Memory B cell (primary cell): ENCODE data around the gene KRTAP10-12.

Source experiments
- ATAC-seq: fragments of 150-1000 bp; cut with Tn5 transposase; 2 replicates; pipeline ENCODE4 v1.10.0; 2021; ENCODE audit warnings: low read depth, mild to moderate bottlenecking, moderate library complexity
- DNase-seq, 2 donors: peaks; one replicate each; pipeline ENCODE4 v3.0.0; 2022; ENCODE audit warnings: low spot score in 2 of 2
- H3K27ac Mint-ChIP-seq: one replicate; pipeline ENCODE4 v1.8.0; 2022; ENCODE audit warnings: mild to moderate bottlenecking, moderate library complexity, mixed read lengths
- H3K27me3 Mint-ChIP-seq: one replicate; pipeline ENCODE4 v1.8.0; 2022; ENCODE audit warnings: mixed read lengths
- H3K36me3 Mint-ChIP-seq: one replicate; pipeline ENCODE4 v1.8.0; 2022; ENCODE audit warnings: mild to moderate bottlenecking, mixed read lengths
- H3K4me1 Mint-ChIP-seq: one replicate; pipeline ENCODE4 v1.8.0; 2022; ENCODE audit warnings: mixed read lengths
- H3K4me3 Mint-ChIP-seq: one replicate; pipeline ENCODE4 v1.8.0; 2022; ENCODE audit warnings: mild to moderate bottlenecking, moderate library complexity, mixed read lengths
- H3K9me3 Mint-ChIP-seq: one replicate; pipeline ENCODE4 v1.8.0; 2022; ENCODE audit warnings: mixed read lengths

KRTAP10-12 gene

DNA sequence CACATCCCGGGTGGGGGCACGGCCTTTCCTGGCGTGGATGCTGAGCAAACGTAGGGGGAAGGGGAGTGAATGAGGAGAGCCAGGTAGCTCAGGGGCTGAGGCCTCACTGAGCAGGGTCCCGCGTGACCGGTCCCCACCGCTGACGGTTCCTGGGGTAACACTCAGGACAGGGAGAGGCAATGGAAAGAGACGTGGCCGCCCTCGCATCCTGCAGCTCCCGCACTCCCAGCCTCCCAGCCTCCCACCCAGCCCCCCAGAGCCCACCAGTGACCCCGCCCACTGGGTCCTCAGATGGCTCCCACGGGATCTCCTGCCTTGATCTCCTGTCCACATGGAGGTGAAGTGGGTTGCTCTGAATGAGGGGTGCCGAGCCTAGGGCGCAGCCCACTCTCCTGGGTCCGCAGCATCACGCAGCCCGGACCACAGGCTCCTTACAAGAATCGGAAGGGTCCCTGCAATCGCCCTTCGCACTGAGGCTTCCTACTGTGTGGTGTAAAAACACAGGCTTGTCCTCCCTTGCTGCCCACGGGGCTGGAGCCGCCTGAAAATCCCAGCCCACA lies 12.0 kb downstream of the KRTAP10-12 start:
- DNase-seq, result no peak
- H3K36me3 Mint-ChIP-seq, result no peaks in the 10 kb centered on the region
- H3K4me3 Mint-ChIP-seq, result no peak overlapping the region
- H3K27me3 Mint-ChIP-seq, result peaks cover 32% of the 10 kb centered on the region
- H3K27ac Mint-ChIP-seq, result no peak overlapping the region
- no peak for ATAC-seq
- peaks cover 6% of the 10 kb centered on the region for H3K9me3 Mint-ChIP-seq
- H3K4me1 Mint-ChIP-seq, result no peaks in the 10 kb centered on the region

DNA sequence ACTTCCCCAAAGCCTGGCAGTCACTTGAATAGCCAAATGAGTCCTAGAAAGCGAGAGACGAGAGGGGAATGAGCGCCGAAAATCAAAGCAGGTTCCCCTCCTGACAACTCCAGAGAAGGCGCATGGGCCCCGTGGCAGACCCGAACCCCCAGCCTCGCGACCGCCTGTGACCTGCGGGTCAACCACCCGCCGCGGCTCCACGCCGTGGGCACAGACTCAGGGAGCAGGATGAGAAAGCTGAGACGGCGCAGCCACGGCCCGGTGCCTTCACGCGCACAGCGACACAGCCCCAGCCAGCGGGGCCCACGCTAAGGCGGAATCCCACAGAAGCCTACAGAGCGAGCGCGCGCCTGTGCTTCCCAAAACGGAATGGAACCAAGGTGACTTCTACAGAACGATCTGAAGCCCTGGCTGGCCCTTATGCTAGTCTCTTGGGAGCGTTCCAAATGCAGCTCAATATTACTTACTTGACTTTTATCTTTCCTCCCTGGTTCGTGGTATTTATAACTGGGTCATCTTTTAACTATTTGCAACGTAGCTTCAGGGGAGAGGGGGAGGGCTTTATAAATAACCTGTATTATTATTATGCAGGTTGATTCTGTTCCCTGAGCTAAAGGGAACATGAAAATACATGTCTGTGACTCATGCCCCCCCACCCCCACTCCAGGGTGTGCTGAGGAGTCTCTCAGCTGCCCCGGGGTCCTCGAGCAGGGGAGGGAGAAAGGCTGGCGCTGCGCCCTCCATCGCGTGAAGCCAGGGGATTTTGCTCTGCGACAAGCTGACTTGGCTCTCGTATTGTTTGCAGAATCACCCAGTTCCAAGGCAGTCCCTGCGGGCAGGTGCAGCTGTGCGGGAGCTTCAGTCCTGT lies 12.7 kb downstream of the KRTAP10-12 start:
- ATAC-seq (no peak), DNase-seq (no peak)
- H3K27me3 Mint-ChIP-seq, result peaks cover 33% of the 10 kb centered on the region
- peaks cover 1% of the 10 kb centered on the region for H3K36me3 Mint-ChIP-seq
- no peak overlapping the region for H3K4me3 Mint-ChIP-seq
- H3K27ac Mint-ChIP-seq, result no peak overlapping the region
- no peaks in the 10 kb centered on the region for H3K4me1 Mint-ChIP-seq
- peaks cover 7% of the 10 kb centered on the region for H3K9me3 Mint-ChIP-seq

DNA sequence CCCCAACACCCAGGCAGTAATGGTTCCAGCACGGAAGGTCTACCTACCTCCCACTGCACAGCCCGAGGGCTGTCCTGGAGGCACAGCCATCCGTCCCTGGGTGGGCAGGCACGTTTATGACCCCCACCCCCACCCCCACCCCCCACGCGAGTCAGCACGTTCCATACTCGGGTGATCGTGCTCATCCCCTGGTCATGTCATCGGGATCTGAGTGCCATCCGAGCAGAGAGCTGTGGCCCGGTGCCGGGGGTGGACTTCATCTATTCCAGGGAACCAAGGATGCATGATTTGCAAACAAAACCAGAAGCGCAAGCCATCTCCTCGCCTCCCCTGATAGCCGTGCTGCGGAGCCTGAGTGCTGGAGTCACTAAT lies 13.3 kb downstream of the KRTAP10-12 start:
- Mint-ChIP-seq H3K27ac (no peak overlapping the region), H3K9me3 (peaks cover 5% of the 10 kb centered on the region), H3K27me3 (peaks cover 31% of the 10 kb centered on the region), H3K4me3 (no peak overlapping the region), H3K4me1 (no peaks in the 10 kb centered on the region), H3K36me3 (peaks cover 1% of the 10 kb centered on the region)
- no peak for DNase-seq
- ATAC-seq, result no peak

DNA sequence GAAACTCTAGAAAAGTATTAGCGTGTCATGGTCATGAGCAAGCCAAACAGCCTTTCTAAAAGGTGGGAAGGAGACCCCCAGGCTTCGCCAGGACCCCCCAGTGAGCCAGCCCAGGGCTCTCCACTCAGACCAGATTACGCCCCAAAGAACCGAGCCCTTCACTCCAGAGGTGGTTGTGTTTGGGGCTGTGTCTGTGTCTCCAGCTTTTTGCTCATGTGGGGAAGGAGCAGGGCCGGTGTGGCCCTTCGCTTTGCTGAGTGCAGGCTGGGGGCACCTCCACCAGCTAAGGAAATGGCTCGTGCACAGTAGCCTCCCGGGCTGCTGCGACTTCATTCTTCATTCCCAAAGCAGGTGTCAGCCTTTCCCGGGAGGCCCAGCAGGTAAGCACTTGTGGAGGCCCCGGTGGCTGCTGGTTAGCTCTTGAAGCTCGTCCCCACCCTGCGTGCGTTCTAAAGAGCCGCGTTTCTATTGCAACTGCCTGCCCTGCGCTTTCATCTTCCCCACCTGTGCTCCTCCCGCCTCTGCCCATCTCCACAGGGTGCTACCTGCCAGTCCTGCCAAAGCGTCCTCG lies 13.9 kb downstream of the KRTAP10-12 start:
- no peak for ATAC-seq
- H3K4me3 Mint-ChIP-seq, result no peak overlapping the region
- peaks cover 3% of the 10 kb centered on the region for H3K9me3 Mint-ChIP-seq
- H3K27ac Mint-ChIP-seq, result no peak overlapping the region
- H3K4me1 Mint-ChIP-seq, result no peaks in the 10 kb centered on the region
- no peak for DNase-seq
- peaks cover 1% of the 10 kb centered on the region for H3K36me3 Mint-ChIP-seq
- peaks cover 28% of the 10 kb centered on the region for H3K27me3 Mint-ChIP-seq

DNA sequence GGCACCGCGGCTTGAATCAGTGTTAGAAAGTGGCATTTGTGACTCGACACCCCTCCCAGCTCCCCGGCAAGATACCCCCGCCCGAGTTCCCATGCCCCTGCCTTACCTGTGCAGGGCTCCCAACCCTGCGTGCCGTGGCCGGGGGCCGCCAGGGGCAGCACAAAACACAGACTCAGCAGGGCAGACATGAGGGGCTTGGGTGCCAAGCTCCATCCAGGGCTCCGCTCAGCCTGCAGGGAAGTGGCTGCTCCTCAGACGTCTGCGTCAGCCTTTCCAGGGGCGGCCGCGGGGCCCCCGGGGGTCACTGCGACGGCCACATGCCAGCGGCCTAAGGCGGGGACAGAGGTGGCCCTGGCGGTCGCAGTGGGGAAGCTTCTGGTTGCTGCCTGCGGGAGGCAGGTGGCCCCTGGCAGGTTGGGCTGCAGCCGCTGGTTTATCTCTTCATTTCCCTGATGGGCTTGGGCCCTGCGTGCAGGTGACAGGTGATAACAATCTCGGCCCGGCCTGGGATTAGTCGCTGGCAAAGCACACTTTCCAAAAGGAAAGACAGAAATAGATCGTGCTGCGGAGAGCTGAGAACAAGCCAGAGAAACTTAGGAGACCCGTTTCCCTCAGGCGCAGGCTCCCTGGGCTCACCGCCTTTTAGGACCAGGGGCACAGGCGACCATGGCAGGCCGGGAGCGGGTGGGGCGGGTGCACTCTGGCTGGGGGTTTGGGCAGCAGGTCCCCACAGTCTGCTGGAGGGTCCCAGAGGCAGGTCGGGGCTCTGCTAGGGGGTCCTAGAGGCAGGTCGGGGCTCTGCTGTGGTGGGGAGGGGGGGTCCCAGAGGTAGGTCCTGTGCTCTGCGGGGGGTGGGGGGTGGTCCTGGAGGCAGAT lies 14.6 kb downstream of the KRTAP10-12 start, which contains the start of gene TSPEAR:
TSS of gene TSPEAR (minus strand) at position 246 of the 876 bp plus-strand sequence. CDS start at position 188, 58 bp downstream.
- H3K27me3 Mint-ChIP-seq, result peaks cover 27% of the 10 kb centered on the region
- H3K9me3 Mint-ChIP-seq, result peaks cover 1% of the 10 kb centered on the region
- H3K36me3 Mint-ChIP-seq, result peaks cover 1% of the 10 kb centered on the region
- ATAC-seq (no peak), DNase-seq (no peak)
- H3K4me3 Mint-ChIP-seq, result no peak within 1 kb of the TSS
- no peaks in the 10 kb centered on the region for H3K4me1 Mint-ChIP-seq
- no peak within 1 kb of the TSS for H3K27ac Mint-ChIP-seq

DNA sequence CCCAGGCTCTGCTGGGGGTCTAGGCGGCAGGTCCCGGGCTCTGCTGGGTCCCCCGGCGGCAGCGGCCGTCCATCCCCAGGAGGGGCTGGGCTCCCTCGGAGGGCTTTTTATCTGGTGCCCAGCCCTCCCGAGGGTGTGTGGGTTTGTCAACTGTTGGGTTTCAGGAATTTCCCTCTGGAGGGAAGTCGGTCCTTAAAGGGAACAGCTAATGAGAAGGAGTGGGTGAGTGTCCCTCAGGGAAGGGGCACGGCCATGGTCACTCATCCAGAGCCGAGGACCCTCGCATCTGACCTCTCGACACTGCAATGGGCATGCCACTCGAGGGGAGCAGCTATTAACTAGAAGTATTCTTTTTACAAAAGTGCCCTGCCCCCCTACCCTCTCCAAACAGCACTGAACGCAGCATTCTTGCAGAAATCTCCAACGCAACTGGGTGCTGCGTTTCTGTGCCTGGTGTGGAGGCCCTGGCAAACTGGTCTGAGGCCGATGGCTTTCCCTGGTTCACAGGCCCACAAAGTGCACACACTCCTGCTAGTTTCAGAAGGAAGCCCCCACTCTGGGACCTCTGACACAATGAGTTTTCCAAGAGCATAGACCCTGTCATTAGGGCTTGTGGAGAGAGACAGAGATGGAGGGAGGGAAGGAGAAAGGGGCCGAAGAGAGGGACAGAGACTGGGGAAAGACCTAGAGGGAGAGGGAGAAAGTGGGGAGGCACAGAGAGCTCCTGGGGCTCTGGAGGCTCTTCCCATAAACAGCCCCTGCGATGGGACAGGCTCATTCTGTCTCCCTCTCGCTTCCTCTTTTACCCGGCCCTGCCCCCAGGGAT lies 15.4 kb downstream of the KRTAP10-12 start:
- DNase-seq (no peak), ATAC-seq (no peak)
- Mint-ChIP-seq H3K4me1 (no peaks in the 10 kb centered on the region), H3K27me3 (peaks cover 27% of the 10 kb centered on the region), H3K4me3 (no peak overlapping the region), H3K9me3 (peaks cover 1% of the 10 kb centered on the region), H3K36me3 (peaks cover 1% of the 10 kb centered on the region), H3K27ac (no peak overlapping the region)

DNA sequence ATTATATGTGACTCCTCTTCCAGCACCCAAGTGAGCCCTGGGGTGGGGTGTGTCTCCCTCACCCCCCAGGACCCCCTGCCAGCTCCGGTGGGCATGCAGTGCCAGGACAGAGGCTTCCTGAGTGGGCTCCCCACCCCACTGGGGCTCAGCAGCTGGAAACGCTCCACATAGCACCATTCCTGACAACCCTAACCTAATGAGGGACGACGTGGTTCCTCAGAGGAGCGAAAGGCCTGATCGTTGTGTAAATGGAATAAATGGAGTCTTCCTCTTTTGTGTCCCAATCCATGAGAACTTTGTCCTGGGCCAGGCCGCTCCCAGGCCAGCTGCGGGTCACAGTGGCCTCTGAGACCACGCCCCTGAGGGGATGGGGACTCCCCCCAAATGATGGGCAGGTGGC lies 16.2 kb downstream of the KRTAP10-12 start:
- Mint-ChIP-seq H3K4me3 (no peak overlapping the region), H3K4me1 (no peaks in the 10 kb centered on the region), H3K27ac (no peak overlapping the region), H3K9me3 (peaks cover 1% of the 10 kb centered on the region), H3K36me3 (peaks cover 1% of the 10 kb centered on the region), H3K27me3 (peaks cover 24% of the 10 kb centered on the region)
- DNase-seq (no peak), ATAC-seq (no peak)

DNA sequence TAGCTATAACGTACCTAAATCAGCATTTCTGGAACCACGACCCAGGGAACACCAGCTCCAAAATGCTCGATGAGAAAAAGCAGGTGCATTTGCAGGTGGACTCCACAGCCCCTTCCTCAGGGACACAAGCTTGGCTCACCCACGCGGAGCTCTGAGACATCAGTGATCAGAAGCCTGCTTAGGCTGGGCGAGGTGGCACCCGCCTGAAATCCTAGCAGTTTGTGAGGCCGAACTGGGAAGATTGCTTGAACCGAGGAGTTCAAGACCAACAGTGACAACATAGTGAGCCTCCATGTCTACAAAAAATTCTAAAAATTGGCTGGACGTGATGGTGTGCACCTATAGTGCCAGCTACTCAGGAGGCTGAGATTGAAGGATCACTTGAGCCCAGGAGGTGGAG lies 16.9 kb downstream of the KRTAP10-12 start:
- Mint-ChIP-seq H3K27me3 (peaks cover 29% of the 10 kb centered on the region), H3K27ac (no peak overlapping the region), H3K36me3 (peaks cover 1% of the 10 kb centered on the region), H3K9me3 (peaks cover 1% of the 10 kb centered on the region), H3K4me3 (no peak overlapping the region), H3K4me1 (no peaks in the 10 kb centered on the region)
- ATAC-seq (no peak), DNase-seq (no peak)

DNA sequence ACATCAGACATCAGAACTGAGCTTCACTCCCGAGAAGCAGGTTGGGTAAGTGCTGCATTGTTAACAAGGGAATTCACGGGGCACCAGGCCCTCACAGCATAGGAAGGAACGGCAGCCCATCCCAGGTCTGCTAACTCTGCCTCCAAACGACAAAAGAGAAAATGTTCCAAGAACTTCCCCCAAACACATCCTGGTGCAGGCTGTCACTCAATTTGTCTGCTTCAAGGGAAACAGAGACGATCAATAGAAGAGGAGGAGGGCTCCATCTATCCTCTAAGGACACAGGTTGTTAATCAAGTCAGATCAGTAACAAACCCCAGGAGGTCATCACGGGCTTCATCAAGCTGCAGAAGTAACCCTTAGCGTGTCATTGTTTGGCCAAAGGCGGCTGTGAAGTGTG lies 17.9 kb downstream of the KRTAP10-12 start:
- Mint-ChIP-seq H3K4me1 (no peaks in the 10 kb centered on the region), H3K4me3 (no peak overlapping the region), H3K36me3 (peaks cover 1% of the 10 kb centered on the region), H3K27me3 (peaks cover 27% of the 10 kb centered on the region), H3K27ac (no peak overlapping the region), H3K9me3 (peaks cover 1% of the 10 kb centered on the region)
- no peak for ATAC-seq
- DNase-seq, result no peak

DNA sequence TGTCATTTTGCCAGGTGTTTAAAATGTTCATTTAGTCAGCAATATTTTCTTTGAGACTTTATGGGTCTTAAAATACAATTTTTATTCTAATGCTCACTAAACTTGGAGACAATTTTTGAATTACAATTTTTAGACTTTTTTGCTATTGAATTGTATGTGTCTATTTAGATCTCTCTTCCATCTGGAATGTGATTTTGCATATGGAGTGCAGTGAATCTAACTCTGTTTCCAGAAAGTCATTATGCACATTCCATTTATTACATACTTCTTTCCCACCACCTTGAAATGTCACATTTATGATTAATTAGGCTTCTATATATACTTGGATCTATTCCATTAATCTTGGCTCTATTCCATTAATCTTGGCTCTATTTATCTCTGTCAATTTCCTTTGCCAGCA lies 20.0 kb downstream of the KRTAP10-12 start:
- ATAC-seq (no peak), DNase-seq (no peak)
- H3K27me3 Mint-ChIP-seq, result peaks cover 28% of the 10 kb centered on the region
- no peak overlapping the region for H3K27ac Mint-ChIP-seq
- no peak overlapping the region for H3K4me3 Mint-ChIP-seq
- peaks cover 1% of the 10 kb centered on the region for H3K36me3 Mint-ChIP-seq
- H3K9me3 Mint-ChIP-seq, result peaks cover 1% of the 10 kb centered on the region
- H3K4me1 Mint-ChIP-seq, result no peaks in the 10 kb centered on the region

DNA sequence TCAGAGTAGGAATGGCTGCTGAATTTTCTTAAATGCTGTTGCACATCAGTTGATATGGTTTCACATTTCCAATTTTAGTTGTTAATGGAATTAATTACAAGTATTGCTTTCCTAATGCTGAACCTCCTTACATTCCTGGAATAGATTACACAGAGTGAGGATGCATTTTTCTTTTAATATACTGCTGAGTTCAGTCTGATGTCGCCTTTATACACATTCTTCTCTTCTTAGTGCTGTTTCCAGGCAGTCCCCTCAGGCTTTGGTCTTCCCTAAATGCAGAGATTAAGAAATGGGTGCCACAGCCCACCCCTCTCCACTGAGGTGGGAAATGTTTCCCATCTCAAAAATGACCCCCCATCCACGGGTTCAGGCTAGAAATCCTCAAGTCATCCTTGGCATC lies 21.1 kb downstream of the KRTAP10-12 start:
- ATAC-seq (no peak), DNase-seq (no peak)
- H3K27ac Mint-ChIP-seq, result no peak overlapping the region
- peaks cover 3% of the 10 kb centered on the region for H3K4me1 Mint-ChIP-seq
- peaks cover 1% of the 10 kb centered on the region for H3K9me3 Mint-ChIP-seq
- H3K27me3 Mint-ChIP-seq, result peaks cover 30% of the 10 kb centered on the region
- H3K36me3 Mint-ChIP-seq, result peaks cover 1% of the 10 kb centered on the region
- H3K4me3 Mint-ChIP-seq, result no peak overlapping the region

DNA sequence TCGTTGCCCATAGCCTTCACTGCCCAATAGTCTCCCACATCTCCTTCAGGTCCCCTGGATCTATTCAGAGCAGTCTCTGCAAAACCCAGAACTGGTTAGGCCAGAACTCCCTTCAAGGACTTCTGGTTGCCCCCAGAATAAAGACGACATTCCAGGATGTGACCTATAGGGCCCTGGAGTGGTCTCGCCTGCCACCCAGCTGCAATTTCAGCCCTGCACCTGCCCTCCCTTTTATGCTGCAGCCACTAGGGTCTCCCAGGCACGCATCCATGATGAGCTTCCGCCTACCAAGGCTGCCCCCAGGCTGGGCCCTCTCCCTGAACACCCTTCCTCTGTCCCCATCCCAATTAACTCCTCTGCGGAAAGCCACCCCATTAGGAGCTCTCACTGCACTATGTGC lies 21.6 kb downstream of the KRTAP10-12 start:
- Mint-ChIP-seq H3K4me1 (peaks cover 3% of the 10 kb centered on the region), H3K9me3 (peaks cover 1% of the 10 kb centered on the region), H3K27me3 (peaks cover 32% of the 10 kb centered on the region), H3K36me3 (peaks cover 1% of the 10 kb centered on the region), H3K4me3 (no peak overlapping the region), H3K27ac (no peak overlapping the region)
- DNase-seq (no peak), ATAC-seq (no peak)

DNA sequence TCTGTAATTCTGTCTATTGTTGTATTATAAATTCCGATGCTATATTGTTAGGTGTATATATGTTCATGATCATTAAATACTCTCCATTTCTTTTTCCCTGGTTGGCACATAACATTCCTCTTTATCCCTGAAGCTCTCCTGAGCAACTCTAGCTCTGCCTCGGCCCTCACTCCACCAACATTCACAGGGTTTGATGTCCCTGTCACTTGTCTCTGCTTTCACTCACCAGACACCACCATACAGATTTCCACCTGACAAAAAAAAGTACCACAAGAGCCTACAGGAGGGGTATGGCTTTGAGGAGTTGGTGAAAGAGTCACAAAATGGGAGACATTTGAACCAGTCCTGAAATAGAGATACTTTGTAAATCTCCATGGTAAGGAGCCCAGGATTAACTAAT lies 23.2 kb downstream of the KRTAP10-12 start:
- H3K27me3 Mint-ChIP-seq, result peaks cover 27% of the 10 kb centered on the region
- no peaks in the 10 kb centered on the region for H3K36me3 Mint-ChIP-seq
- H3K9me3 Mint-ChIP-seq, result no peaks in the 10 kb centered on the region
- H3K4me1 Mint-ChIP-seq, result peaks cover 3% of the 10 kb centered on the region
- no peak overlapping the region for H3K4me3 Mint-ChIP-seq
- ATAC-seq (no peak), DNase-seq (no peak)
- no peak overlapping the region for H3K27ac Mint-ChIP-seq
